ENCODE data around the gene TEKT5.

GRCh38 chr16:10679921-10680320 is 14.8 kb downstream of the TEKT5 start:
- TF ChIP-seq CTCF (IDR thresholded peaks at IDR 0.05) (no peak), POLR2A (IDR thresholded peaks at IDR 0.05) (no peak)

Measured in uterus (tissue), 2 donors.